HG03558 (cell line): ENCODE data around the gene CMKLR1.

ENCODE experiments used
- ATAC-seq: cut with Tn5 transposase; IDR thresholded peaks from one replicate; pipeline ENCODE4 v1.9.1; 2021; ENCODE audit warnings: moderate number of reproducible peaks; ENCODE audit not compliant: unreplicated experiment; ENCODE audit errors: extremely low read depth

The CMKLR1 gene

GRCh38 chr12:108271951-108272872 is 66.9 kb downstream of the CMKLR1 start:
- no peak for ATAC-seq

DNA sequence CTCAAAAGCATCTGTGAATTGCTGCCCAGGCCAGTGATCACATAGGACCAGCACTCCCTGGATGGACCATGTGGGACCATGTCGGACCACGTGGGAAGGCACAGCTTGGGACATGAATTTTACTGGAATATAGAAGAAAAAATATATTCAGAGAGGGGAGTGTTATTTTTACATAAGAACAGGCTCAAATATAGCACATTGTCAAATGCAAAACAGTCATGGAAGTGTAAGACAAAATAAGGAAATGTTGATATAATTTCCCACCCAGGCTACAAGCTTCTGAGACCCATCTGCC is 68.3 kb downstream of the CMKLR1 start:
- no peak for ATAC-seq

DNA sequence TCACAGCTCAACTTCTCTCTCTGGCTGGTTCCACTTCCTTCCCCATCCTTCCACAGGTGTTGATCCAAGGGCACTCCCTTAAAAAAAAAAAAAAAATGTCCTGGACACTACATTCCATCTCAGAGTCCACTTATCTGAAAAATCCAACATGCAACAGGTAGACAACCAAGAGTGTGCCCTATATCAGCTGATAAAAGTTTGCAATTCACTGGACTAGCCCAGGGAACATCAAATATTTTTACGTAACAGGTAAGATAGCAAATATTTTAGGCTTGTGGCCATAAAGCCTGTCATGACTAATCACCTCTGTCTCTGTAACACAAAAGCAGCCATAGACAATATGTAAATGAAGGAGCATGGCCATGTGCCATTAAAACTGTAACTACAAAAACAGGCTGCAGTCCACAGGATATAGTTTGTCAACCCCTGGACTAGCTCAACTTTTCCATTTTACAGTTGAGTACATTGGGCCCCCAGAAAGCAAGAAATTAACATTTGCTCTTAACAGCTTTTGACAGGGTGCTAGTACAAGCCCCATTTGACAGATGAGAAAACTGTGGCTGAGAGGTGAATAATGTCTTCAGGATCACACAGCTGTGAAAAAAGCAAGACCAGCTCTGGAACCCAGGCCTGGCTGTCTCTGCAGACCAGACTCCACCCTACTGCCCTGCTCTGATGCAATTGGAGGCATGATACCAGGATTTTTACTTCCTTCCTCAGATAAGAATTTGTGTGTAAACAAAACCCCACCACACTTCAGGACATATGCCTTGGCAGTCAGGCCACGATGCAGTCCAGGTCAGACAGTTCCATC is 68.9 kb downstream of the CMKLR1 start:
- no peak for ATAC-seq

GRCh38 chr12:108269224-108269623 is 69.9 kb downstream of the CMKLR1 start:
- no peak for ATAC-seq

DNA sequence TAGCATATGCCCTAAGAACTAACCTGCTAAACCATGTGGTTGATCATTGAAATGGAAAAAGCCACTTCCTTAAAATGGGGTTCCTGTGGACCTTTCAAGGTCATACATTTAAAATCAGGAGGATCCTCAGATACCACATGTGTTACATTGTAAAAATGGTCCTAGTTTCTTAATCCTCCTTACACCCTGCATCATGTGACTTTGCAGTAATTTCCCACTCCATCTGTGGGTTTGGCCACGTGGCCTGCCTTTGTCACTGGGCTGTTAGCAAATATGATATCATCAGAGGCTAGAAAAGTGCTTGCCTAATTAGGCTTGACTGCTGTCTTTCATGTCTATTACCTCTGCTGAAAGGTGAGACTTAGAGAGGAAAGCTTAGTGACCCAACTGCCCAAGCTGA is 70.7 kb downstream of the CMKLR1 start:
- ATAC-seq: no peak

GRCh38 chr12:108267450-108267849 is 71.7 kb downstream of the CMKLR1 start:
- no peak for ATAC-seq

DNA sequence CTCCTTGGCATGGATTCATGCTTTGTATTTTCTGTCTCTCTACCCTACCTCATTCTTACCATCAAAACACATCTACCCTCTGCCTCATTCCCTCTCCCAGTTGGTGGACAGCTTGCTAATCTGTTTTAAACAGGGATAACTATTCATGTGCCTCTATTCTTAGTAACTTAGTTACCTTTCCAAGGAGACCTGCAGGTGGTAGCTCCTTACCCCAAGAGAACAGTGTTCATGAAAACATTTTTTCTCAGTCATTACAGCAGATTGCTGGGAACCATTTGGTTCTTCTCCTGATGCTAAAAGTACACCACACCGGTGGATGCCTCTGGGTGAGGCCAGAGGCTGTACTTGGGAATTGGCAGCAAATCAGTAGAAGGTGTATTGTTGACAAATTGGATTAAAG is 73.0 kb downstream of the CMKLR1 start:
- ATAC-seq: no peak

- ATAC-seq: no peak
Measured at GRCh38 chr12:108265505-108265904, 73.6 kb downstream of the CMKLR1 start.

- no peak for ATAC-seq
Measured at GRCh38 chr12:108260969-108261368, 78.1 kb downstream of the CMKLR1 start.

DNA sequence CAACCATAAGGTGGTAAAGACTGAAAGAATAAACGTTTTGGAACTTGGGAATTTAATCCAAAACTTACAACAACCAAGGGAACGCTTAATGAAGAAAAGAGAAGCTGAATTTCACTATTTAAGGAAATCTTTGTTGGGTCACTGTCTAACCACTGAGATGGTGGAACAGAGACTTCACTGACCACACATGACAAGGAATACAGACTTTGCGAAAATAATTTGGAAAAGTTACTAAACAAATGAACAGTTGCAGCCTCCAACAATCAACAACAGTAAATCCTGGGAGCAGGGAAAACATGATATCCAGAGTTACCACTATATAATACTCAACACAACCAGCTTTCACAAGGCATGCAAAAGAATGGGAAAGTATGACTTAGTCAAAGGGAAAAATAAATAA is 79.1 kb downstream of the CMKLR1 start:
- no peak for ATAC-seq

DNA sequence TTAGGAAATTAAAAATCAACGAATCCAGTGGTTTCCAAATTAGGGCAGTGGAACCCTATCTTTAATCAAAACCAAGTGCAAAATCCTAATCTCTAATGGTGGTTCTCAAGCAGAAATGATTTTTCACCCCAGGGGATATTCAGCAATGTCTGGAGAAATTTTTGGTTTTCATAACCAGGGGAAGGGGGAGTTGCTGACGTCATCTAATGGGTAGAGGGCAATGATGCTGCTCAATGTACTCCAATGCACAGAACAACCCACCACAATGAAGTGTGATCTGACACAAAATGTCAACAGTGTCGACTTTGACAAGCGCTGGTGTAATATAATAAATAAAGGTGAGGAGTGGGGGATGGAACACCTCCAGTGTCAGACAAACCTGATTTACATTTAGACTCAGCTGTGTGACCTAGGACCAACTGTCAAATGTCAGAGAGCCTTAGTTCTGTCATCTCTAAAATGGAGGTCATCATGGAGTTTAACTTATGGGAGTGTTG is 81.5 kb downstream of the CMKLR1 start:
- ATAC-seq: no peak

DNA sequence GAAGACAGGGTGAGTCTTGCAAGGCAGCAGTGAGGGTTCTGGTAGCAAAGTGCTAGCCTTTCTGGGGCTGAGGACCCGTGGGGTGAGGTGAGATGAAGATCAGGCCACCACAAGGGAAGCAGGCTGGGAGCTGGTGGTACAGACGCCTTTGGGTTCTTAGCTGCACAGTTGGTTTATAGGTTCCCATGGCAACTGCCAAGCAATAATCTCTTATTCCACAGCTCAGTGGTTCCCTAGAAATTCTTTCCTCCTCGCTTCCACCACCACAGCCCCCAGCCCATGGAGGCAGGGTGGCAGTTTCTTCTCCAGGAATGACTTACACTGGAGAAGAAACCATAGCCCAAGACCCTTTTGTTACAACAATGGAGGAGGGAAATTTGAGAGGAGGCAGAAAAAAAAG is 82.1 kb downstream of the CMKLR1 start:
- no peak for ATAC-seq

DNA sequence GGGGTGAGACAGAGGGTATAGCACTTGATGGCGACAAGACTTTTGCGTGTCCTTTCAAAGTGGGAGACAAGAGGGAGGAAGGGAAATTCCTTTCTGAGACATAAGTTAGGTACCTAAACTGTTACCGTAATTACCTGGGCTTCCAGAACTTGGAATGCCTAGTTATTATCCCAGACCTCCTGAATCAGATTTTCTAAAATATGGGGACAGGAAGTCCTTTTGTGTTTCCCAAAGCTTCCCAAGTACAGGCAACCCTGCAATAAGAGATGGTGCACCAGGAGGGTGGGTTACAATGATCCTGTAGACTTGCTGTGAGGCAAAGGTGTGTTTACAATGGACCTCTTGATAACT is 83.9 kb downstream of the CMKLR1 start:
- ATAC-seq: no peak

- no peak for ATAC-seq
Measured at GRCh38 chr12:108254517-108255251, 84.4 kb downstream of the CMKLR1 start.

- no peak for ATAC-seq
Measured at GRCh38 chr12:108254030-108254429, 85.1 kb downstream of the CMKLR1 start.

GRCh38 chr12:108253540-108253939 is 85.6 kb downstream of the CMKLR1 start:
- no peak for ATAC-seq

DNA sequence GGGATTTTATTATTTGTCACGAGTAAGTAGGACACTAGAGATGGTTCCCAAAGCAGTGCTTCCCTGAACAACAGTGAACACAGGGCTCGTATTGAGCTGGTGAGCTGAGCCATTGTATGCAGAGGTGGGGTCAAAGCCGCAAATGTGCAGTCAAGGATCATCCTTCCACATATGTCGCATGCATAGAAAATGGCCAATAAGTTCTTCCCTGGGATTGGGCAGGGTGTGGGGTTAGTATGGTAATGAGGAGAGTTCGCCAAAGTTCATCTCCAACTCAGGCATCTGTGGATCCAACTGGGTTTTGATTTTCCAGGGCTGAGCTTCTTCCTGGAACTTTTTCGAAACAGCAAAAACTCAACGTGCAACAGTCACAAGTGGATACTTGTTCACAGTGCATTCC is 86.6 kb downstream of the CMKLR1 start:
- ATAC-seq: no peak

DNA sequence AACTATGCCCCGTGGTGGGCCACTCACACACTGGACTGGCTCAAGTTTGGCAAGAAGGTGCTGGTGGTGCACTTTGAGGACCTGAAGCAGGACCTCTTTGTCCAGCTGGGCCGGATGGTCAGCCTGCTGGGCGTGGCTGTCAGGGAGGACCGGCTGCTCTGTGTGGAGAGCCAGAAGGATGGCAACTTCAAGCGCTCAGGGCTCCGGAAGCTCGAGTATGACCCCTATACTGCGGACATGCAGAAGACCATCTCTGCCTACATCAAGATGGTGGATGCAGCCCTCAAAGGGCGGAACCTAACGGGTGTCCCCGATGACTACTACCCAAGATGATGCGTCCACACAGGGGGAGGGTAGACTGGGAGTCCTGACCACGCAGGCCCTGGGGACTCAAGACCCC is 91.1 kb downstream of the CMKLR1 start:
- no peak for ATAC-seq

DNA sequence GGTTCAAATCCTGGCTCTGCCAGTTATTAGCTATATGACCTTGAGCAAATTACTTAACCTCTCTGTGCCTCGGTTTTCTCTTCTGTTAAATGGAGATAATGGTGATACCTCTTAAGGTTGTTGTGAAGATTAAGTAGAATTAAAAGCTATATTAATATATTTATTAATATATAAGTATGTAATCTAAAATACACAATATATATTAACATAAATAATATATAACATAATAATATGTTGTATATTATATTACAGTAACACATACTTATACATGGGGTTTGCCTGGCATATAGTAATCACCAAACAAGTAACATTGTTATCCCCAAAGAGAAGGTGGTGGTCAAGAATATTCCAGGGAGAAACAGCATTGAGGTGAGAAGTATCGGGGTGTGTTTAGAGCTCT is 92.0 kb downstream of the CMKLR1 start:
- no peak for ATAC-seq

DNA sequence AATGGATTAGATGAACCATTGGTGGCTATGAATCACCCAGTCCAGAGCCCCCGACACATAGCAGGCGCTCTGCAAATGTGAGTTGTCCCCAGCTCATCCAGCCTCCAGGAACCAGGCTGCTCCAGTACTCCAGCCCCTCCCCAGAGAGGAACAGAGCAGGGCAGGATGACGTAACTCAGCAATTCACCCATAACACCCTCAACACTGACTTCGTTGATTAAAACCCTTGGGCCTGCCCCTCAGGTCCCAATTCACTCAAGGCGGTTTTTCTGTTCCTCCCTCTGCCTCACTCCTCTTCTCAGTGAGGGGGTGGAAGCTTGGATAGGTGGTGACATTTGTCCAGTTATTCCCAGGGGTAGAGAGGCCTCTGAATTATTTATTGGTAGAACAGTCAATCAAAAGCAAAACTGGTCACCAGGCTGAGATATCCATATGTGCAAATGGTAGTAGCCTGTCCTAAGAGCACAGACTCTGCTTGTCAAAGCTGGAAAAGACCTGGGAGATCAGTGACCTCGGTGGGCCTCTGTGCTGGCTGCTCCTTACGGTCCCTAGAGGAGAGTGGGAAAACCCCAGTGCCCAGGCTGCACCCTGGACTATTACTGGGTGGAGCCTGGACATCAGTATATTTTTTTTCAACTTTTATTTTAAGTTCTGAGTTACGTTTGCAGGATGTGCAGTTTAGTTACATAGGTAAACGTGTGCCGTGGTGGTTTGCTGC is 97.0 kb downstream of the CMKLR1 start:
- no peak for ATAC-seq
